Osteoblast (primary cell): ENCODE results near the gene GPATCH4. TPM values are rescaled to one million over a fixed set of nuclear protein-coding genes. Genes with fewer than 3 reads are reported as not detected.
"Not testable (repeated sequence)": the region's sequence is repeated elsewhere in the genome, so short reads cannot be mapped to it uniquely, and the experiment has no call there.

ENCODE experiments used
- DNase-seq: peaks from one replicate; pipeline ENCODE4 v3.0.0; 2011; ENCODE audit warnings: low spot score, mixed read lengths; ENCODE audit not compliant: insufficient read length; ENCODE audit errors: missing footprints
- H2AFZ ChIP-seq: 2 replicates; pipeline ENCODE4 v1.6.0; 2011; ENCODE audit warnings: mild to moderate bottlenecking, low read length
- H3K27ac ChIP-seq: 2 replicates; pipeline ENCODE4 v1.5.1; 2011; ENCODE audit warnings: mild to moderate bottlenecking, low read depth, low read length, moderate library complexity
- H3K27me3 ChIP-seq: 2 replicates; pipeline ENCODE4 v1.6.0; 2012; ENCODE audit warnings: mild to moderate bottlenecking, control low read depth, inconsistent platforms, low read length, moderate library complexity; ENCODE audit not compliant: insufficient read depth
- H3K36me3 ChIP-seq: 2 replicates; pipeline ENCODE4 v1.5.1; 2011; ENCODE audit warnings: mild to moderate bottlenecking, low read length, control low read depth, moderate library complexity; ENCODE audit not compliant: insufficient read depth
- H3K4me1 ChIP-seq: 2 replicates; pipeline ENCODE4 v1.5.1; 2011; ENCODE audit warnings: mild to moderate bottlenecking, low read length, control low read depth, moderate library complexity; ENCODE audit not compliant: insufficient read depth
- H3K4me2 ChIP-seq: 2 replicates; pipeline ENCODE4 v1.6.0; 2011; ENCODE audit warnings: mild to moderate bottlenecking, low read length; ENCODE audit not compliant: insufficient read depth
- H3K4me3 ChIP-seq: fragments of 200-600 bp; sonication (generic); 3 replicates; pipeline ENCODE4 v1.5.1; 2012; ENCODE audit warnings: mild to moderate bottlenecking, low read length, inconsistent platforms; ENCODE audit not compliant: insufficient read depth
- H3K79me2 ChIP-seq: 2 replicates; pipeline ENCODE4 v1.6.0; 2012; ENCODE audit warnings: mild to moderate bottlenecking, low read length, control low read depth, inconsistent platforms; ENCODE audit not compliant: insufficient read depth
- H3K9me3 ChIP-seq: 2 replicates; pipeline ENCODE4 v1.5.1; 2011; ENCODE audit warnings: low read depth, low read length, control low read depth
- H4K20me1 ChIP-seq: 2 replicates; pipeline ENCODE4 v1.6.0; 2012; ENCODE audit warnings: mild to moderate bottlenecking, low read length, control low read depth; ENCODE audit not compliant: insufficient read depth
- CTCF ChIP-seq: IDR thresholded peaks from 2 replicates; pipeline ENCODE4 v1.5.1; 2011; ENCODE audit warnings: mild to moderate bottlenecking, low read depth, low read length, moderate library complexity; ENCODE audit errors: extremely low read depth
- total RNA-seq: library from RNA; depleted of rRNA; stranded (reverse); fragments of >200 nt; gene quantifications from 2 replicates; pipeline ENCODE4 v1.2.3, GENCODE V29; 2012

Gene GPATCH4
- total RNA-seq, 1 donor, result 8.0 TPM

GRCh38 chr1:156591432-156592157, 9.7 kb downstream of the GPATCH4 start, which contains the start of gene NAXE:
Gene NAXE (plus strand): TSS chr1:156591776. CDS start chr1:156591805, 29 bp downstream.
- Histone ChIP-seq H3K27me3 (no peaks in the 10 kb centered on the region), H3K27ac (peak within 1 kb of the TSS; percentile 75), H3K4me3 (peak within 1 kb of the TSS; percentile 92), H3K4me1 (peaks cover 13% of the 10 kb centered on the region), H3K4me2 (peak within 1 kb of the TSS; percentile 99), H3K9me3 (no peaks in the 10 kb centered on the region), H3K79me2 (peaks cover 6% of the 10 kb centered on the region), H3K36me3 (peaks cover 28% of the 10 kb centered on the region), H2AFZ (peak within 1 kb of the TSS; percentile 97), H4K20me1 (peaks cover 3% of the 10 kb centered on the region)
- no peak for TF ChIP-seq CTCF
- peak; percentile 97 for DNase-seq

- Histone ChIP-seq H4K20me1 (peaks cover 3% of the 10 kb centered on the region), H3K9me3 (no peaks in the 10 kb centered on the region), H3K36me3 (peaks cover 23% of the 10 kb centered on the region), H3K4me1 (peaks cover 13% of the 10 kb centered on the region), H2AFZ (peak overlapping the region; percentile 97), H3K27me3 (peaks cover 2% of the 10 kb centered on the region), H3K79me2 (peaks cover 6% of the 10 kb centered on the region), H3K4me3 (peak overlapping the region; percentile 92), H3K27ac (peak overlapping the region; percentile 74), H3K4me2 (peak overlapping the region; percentile 99)
- DNase-seq, result peak; percentile 50
- no peak for TF ChIP-seq CTCF
Observed at GRCh38 chr1:156591181-156591431, 10.2 kb downstream of the GPATCH4 start.

- H3K36me3 ChIP-seq, result peaks cover 18% of the 10 kb centered on the region
- DNase-seq, result no peak
- H3K4me2 ChIP-seq, result peak overlapping the region; percentile 99
- TF ChIP-seq CTCF, result no peak
- no peaks in the 10 kb centered on the region for H3K9me3 ChIP-seq
- H3K27ac ChIP-seq, result peak overlapping the region; percentile 74
- H3K27me3 ChIP-seq, result peaks cover 3% of the 10 kb centered on the region
- peak overlapping the region; percentile 92 for H3K4me3 ChIP-seq
- H3K4me1 ChIP-seq, result peaks cover 13% of the 10 kb centered on the region
- peaks cover 3% of the 10 kb centered on the region for H4K20me1 ChIP-seq
- H3K79me2 ChIP-seq, result peaks cover 6% of the 10 kb centered on the region
- peak overlapping the region; percentile 97 for H2AFZ ChIP-seq
Observed at GRCh38 chr1:156590326-156591180, 10.7 kb downstream of the GPATCH4 start.

- no peak overlapping the region for H2AFZ ChIP-seq
Observed at GRCh38 chr1:156589546-156589945, 11.7 kb downstream of the GPATCH4 start.

GRCh38 chr1:156587927-156588326, 13.4 kb downstream of the GPATCH4 start:
- not testable (repeated sequence) for DNase-seq, H3K79me2 ChIP-seq, H3K4me3 ChIP-seq, H3K4me2 ChIP-seq, H3K9me3 ChIP-seq, H3K27ac ChIP-seq, H3K27me3 ChIP-seq, H2AFZ ChIP-seq, H4K20me1 ChIP-seq, H3K36me3 ChIP-seq
- H3K4me1 ChIP-seq, result peaks cover 13% of the 10 kb centered on the region

More at GRCh38 chr1:156589546-156589945, 11.7 kb downstream of the GPATCH4 start:
- H4K20me1 ChIP-seq, result peaks cover 3% of the 10 kb centered on the region
- peaks cover 13% of the 10 kb centered on the region for H3K4me1 ChIP-seq
- peaks cover 8% of the 10 kb centered on the region for H3K36me3 ChIP-seq
- peaks cover 3% of the 10 kb centered on the region for H3K27me3 ChIP-seq
- H3K27ac ChIP-seq, result no peak overlapping the region
- no peak overlapping the region for H3K4me2 ChIP-seq
- peaks cover 6% of the 10 kb centered on the region for H3K79me2 ChIP-seq
- no peak overlapping the region for H3K4me3 ChIP-seq
- no peaks in the 10 kb centered on the region for H3K9me3 ChIP-seq
- no peak for TF ChIP-seq CTCF
- DNase-seq, result no peak
